BE2C (cell line): ENCODE results near the gene KIAA0040.

Source experiments
- DNase-seq: peaks from one replicate; pipeline ENCODE4 v3.0.0-alpha.2; 2020
- H3K27me3 ChIP-seq: fragments of 250-450 bp; sonication (Bioruptor Pico); 2 replicates; pipeline ENCODE4 v1.5.1; 2020; ENCODE audit warnings: mild to moderate bottlenecking
- H3K36me3 ChIP-seq: fragments of 250-450 bp; sonication (Bioruptor Pico); 2 replicates; pipeline ENCODE4 v1.5.1; 2020; ENCODE audit warnings: mild to moderate bottlenecking
- H3K4me1 ChIP-seq: fragments of 250-450 bp; sonication (Bioruptor Pico); 2 replicates; pipeline ENCODE4 v1.5.1; 2020
- H3K4me3 ChIP-seq: 2 replicates; pipeline ENCODE4 v1.5.1; 2011; ENCODE audit warnings: low read depth, low read length
- H3K9me3 ChIP-seq: fragments of 250-450 bp; sonication (Bioruptor Pico); 2 replicates; pipeline ENCODE4 v1.5.1; 2020
- CTCF ChIP-seq: IDR thresholded peaks from 2 replicates; pipeline ENCODE4 v1.5.1; 2012; ENCODE audit warnings: mild to moderate bottlenecking, low read depth, low read length

Gene KIAA0040

DNA sequence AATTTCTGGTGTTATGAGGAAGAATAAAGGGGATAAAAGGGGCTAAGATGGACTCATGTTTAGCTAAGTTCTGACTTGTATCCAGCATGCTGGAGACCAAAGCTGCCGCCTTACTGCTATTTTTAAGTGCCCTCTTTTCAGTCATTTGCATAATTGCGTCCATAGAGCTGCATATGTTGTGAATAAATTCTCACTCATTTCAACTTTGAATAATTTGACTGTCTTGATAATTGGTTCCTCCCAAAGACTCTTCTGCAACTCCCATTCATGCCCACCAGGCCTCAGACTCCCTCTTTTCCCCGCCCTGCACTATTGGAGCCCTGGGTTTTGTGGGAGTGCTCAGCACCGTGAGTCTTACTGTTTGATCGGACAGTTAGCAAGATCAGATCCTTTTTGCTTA is 45.0 kb downstream of the KIAA0040 start:
- no peaks in the 10 kb centered on the region for H3K9me3 ChIP-seq
- H3K4me3 ChIP-seq = no peak overlapping the region
- no peaks in the 10 kb centered on the region for H3K4me1 ChIP-seq
- H3K27me3 ChIP-seq = peaks cover 18% of the 10 kb centered on the region
- TF ChIP-seq CTCF = no peak
- DNase-seq = no peak
- H3K36me3 ChIP-seq = no peaks in the 10 kb centered on the region

DNA sequence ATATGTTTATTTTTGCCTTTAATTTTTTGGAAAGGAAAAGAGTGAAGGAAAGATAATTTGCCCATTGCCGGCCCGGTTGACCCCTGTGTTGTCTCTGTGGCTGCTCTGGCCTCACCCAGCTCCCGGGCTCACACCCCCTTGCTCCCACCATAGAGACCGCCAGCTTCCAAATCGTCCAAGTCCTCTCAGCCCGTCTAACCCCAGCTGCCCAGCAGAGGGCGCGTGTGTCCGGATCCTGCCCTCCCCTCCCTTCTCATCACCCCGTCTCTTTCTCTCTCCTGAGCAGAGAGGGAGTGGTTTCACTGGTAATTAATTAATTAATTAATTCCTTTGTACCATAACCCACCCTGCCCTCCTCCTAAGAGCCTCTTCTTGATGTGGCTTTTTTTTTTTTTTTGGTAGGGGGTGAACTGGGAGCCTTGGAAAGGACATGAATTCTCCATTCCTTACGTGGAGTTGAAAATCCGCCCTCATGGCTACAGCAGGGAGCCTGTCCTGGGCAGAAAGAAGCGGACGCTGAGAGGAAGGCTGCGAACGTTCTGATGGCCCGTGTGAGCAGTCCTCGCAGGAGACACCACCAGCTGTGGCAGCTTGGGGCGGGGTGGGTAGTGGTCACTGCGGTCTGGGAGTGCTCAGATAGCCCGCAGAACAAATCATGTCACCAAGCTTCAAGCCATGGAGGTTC is 45.9 kb downstream of the KIAA0040 start:
- DNase-seq = peak; percentile 82
- H3K27me3 ChIP-seq = peaks cover 12% of the 10 kb centered on the region

DNA sequence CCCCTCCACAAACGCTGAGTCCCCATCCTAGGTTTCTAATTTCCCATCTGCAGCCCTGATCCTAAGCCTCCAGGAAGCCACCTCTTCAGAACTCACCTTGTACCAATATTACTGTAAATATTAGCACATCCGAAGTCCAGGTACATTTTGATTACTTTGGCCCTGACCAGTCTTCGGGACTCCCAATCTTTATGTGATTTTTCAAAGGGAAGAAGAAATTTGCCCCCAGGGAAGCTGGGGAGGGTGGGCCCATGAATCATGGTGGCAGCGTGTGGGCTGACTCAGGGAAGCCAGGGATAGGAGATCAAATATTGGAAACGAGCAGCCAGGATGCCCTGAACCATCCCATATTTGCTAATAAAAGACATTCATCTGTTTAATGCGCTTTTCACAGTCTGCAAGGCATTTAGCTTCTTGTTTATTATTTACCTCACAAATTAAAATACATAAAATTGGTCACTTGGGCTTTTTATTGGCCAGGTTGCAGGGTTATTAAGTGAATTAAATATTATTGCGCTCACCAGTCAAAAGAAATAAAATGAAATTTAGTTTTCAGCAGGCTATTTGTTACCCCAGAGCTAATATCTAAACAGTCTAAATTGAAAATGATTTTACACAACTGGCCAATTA is 46.6 kb downstream of the KIAA0040 start:
- Histone ChIP-seq H3K9me3 (no peaks in the 10 kb centered on the region), H3K4me1 (no peaks in the 10 kb centered on the region), H3K27me3 (peaks cover 9% of the 10 kb centered on the region), H3K36me3 (no peaks in the 10 kb centered on the region), H3K4me3 (no peak overlapping the region)
- no peak for DNase-seq
- TF ChIP-seq CTCF = no peak

More for the DNA sequence above, 45.9 kb downstream of the KIAA0040 start:
- Histone ChIP-seq H3K4me3 (no peak overlapping the region), H3K36me3 (no peaks in the 10 kb centered on the region), H3K9me3 (no peaks in the 10 kb centered on the region), H3K4me1 (no peaks in the 10 kb centered on the region)
- TF ChIP-seq CTCF = peak; percentile 95

- Histone ChIP-seq H3K4me3 (no peak overlapping the region), H3K36me3 (no peaks in the 10 kb centered on the region), H3K9me3 (no peaks in the 10 kb centered on the region), H3K27me3 (no peaks in the 10 kb centered on the region; the same call in 1 of the 2 replicates), H3K4me1 (no peaks in the 10 kb centered on the region)
- TF ChIP-seq CTCF = no peak
- no peak for DNase-seq
Measured at GRCh38 chr1:175138579-175138978, 54.0 kb downstream of the KIAA0040 start.

DNA sequence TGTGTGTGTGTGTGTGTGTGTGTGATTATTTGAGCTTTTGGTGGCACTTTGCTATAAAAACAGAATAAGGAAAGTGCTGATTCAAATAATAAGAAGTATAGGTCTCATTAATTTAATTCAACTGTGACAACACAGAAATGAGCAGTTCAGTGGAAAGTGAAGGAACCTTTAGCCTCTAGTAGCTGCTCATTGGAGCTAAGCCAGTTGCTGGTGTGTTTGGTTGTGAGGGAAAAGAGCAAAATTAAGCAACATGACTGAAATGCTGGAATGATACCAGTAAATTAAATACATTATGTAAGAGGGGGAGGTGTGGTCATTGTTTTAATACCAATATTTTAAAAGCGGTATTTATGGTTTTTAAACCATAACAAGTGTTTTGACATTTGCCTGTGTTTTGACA is 55.2 kb downstream of the KIAA0040 start:
- no peaks in the 10 kb centered on the region for H3K9me3 ChIP-seq
- H3K4me3 ChIP-seq = no peak overlapping the region
- no peak for TF ChIP-seq CTCF
- H3K27me3 ChIP-seq = no peaks in the 10 kb centered on the region; the same call in 1 of the 2 replicates
- no peak for DNase-seq
- no peaks in the 10 kb centered on the region for H3K36me3 ChIP-seq
- H3K4me1 ChIP-seq = no peaks in the 10 kb centered on the region

GRCh38 chr1:175136246-175136645 is 56.3 kb downstream of the KIAA0040 start:
- H3K27me3 ChIP-seq = no peaks in the 10 kb centered on the region; the same call in 1 of the 2 replicates
- H3K4me1 ChIP-seq = no peaks in the 10 kb centered on the region
- H3K4me3 ChIP-seq = no peak overlapping the region
- H3K36me3 ChIP-seq = no peaks in the 10 kb centered on the region
- TF ChIP-seq CTCF = no peak
- no peaks in the 10 kb centered on the region for H3K9me3 ChIP-seq
- no peak for DNase-seq
